ENCODE results near the gene NCOA1. TPM values are rescaled to one million over a fixed set of nuclear protein-coding genes. Genes with fewer than 3 reads are reported as not detected.
"Not testable (repeated sequence)": the region's sequence is repeated elsewhere in the genome, so short reads cannot be mapped to it uniquely, and the experiment has no call there.

Gene NCOA1
- polyA plus RNA-seq, 3 donors from 2014 or later: 21.2 to 35.0 (median 25.6) TPM

GRCh38 chr2:24463271-24463670, 27.8 kb upstream of the NCOA1 start:
- H3K4me3 Mint-ChIP-seq: peak overlapping the region in 2 of 5 donors; percentile 7 to 27
- H3K9me3 Mint-ChIP-seq: no peaks in the 10 kb centered on the region
- peaks cover 17 to 18% of the 10 kb centered on the region in 2 donors for H3K4me1 Mint-ChIP-seq
- peaks cover 0 to 6% (median 0%) of the 10 kb centered on the region in 3 donors for H3K36me3 Mint-ChIP-seq
- peak overlapping the region in 1 of 6 donors; percentile 40 for H3K27ac Mint-ChIP-seq
- no peak for DNase-seq
- H3K27me3 Mint-ChIP-seq (ENCODE audit: low read depth in 3 of 3): peaks cover 0 to 5% (median 0%) of the 10 kb centered on the region in 3 donors

DNA sequence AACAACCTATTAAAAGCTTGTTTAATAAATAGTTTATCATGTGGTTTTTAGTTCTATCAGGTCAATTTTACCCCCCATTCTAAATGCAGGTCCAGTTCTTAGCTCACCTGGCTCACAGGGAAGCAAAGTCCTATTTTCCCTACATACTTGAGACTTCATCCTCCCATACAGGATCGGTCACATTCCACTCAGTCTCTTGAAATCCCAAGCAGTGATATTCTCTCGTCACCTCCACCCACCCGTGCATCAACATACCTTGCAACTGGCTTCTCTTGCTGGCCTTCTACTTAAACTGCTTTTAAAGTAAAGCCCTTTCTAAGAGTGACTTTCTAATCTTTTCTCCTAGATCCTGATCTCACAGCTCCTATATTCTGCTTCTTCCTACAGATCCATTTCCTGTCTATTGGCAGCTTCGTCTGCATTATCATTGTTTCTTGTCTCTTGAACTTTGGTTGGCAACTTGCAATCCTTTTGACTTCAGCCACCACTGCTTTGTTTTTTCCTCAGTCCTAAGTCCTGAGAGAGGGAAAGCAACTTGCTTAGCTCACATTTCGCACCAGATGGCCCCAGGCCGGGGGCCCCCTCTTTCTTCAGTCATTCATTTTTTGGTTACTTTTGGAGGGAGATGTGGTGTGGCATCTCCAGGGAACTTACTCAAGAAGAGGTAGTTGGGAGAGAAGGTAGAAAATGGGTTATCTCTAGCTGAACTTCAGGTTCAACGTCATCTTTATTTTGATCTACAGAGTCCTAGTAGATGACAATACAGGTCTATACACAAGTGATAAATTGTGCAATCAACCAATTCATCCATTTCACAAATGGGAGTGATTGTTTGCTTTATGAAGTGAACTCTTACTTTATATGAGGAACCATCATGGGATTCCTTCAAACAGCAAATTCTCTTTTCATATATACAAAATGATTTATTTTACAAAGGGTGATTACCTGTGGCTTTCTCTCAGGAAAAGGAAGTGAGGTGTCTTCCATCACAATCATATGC, 23.9 kb upstream of the NCOA1 start:
- H3K27me3 Mint-ChIP-seq (ENCODE audit: low read depth in 3 of 3): peaks cover 0 to 4% (median 0%) of the 10 kb centered on the region in 3 donors
- no peaks in the 10 kb centered on the region for H3K9me3 Mint-ChIP-seq
- DNase-seq: no peak
- H3K4me3 Mint-ChIP-seq: no peak overlapping the region
- peaks cover 7 to 9% of the 10 kb centered on the region in 2 donors for H3K4me1 Mint-ChIP-seq
- H3K27ac Mint-ChIP-seq: no peak overlapping the region
- peaks cover 0 to 6% (median 0%) of the 10 kb centered on the region in 3 donors for H3K36me3 Mint-ChIP-seq

DNA sequence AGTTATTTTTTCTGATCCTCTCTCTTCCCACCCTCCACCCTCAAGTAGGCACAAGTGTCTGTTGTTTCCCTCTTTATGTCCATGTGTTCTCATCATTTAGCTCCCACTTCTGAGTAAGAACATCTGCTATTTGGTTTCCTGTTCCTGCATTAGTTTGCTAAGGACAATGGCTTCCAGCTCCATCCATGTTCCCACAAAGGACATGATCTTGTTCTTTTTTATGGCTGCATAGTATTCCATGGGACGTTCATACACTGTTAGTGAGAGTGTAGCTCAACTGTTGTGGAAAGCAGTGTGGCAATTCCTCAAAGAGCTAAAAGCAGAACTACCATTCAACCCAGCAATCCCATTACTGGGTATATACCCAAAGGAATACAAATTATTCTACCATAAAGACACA, 22.6 kb upstream of the NCOA1 start:
- H3K27ac Mint-ChIP-seq; H3K36me3 Mint-ChIP-seq; H3K27me3 Mint-ChIP-seq (ENCODE audit: low read depth in 3 of 3); H3K4me3 Mint-ChIP-seq; DNase-seq; H3K9me3 Mint-ChIP-seq; H3K4me1 Mint-ChIP-seq: not testable (repeated sequence)

DNA sequence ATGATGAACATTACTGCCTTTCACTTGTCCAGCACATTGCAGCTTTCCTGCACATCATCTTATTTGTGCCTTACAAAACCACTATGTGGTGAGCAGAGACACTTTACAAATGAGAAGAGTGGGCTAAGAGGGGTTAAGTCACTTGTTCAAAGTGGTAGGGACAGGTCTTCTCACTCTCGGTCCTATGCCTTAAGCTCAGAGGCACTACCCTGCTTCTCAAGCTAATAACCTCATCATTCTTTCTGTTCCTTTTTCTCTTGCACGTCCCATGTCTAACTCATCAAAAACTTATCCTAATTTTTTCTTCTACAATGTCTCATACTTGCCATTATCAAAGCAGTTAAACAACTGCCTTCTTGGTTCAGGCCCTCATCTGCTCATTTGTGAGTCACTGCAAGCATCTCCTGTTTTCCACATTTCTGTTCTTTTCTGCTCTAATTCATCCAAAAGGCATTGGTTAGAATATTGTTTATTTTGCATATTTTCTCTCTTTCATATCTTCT, 21.9 kb upstream of the NCOA1 start:
- no peak overlapping the region for H3K27ac Mint-ChIP-seq
- no peaks in the 10 kb centered on the region for H3K9me3 Mint-ChIP-seq
- no peaks in the 10 kb centered on the region for H3K4me1 Mint-ChIP-seq
- H3K4me3 Mint-ChIP-seq: no peak overlapping the region
- H3K36me3 Mint-ChIP-seq: peaks cover 0 to 6% (median 0%) of the 10 kb centered on the region in 3 donors
- DNase-seq: no peak
- H3K27me3 Mint-ChIP-seq (ENCODE audit: low read depth in 3 of 3): peaks cover 0 to 4% (median 0%) of the 10 kb centered on the region in 3 donors

DNA sequence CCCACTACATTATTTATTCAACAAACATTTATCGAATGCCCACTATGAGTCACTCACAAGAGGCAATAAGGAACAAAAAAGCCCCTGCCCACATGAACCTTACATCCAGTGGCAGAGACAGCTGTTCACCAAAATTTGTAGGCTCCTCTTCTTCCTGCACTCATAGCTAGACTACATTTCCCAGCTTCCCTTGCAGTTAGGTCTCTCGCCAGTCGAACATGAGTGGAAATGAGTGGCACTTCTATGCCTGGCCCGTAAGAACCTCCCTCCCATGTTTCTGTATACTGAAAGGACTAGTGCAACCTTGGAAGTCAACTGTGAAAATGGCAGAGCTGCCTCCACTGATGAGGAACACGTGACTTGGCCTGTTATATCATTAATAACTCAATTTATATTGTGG, 19.4 kb upstream of the NCOA1 start:
- peaks cover 0 to 5% (median 0%) of the 10 kb centered on the region in 3 donors for H3K36me3 Mint-ChIP-seq
- H3K4me1 Mint-ChIP-seq: no peaks in the 10 kb centered on the region
- H3K27me3 Mint-ChIP-seq (ENCODE audit: low read depth in 3 of 3): peaks cover 0 to 2% (median 0%) of the 10 kb centered on the region in 3 donors
- H3K4me3 Mint-ChIP-seq: no peak overlapping the region
- no peaks in the 10 kb centered on the region for H3K9me3 Mint-ChIP-seq
- no peak overlapping the region for H3K27ac Mint-ChIP-seq
- DNase-seq: no peak

DNA sequence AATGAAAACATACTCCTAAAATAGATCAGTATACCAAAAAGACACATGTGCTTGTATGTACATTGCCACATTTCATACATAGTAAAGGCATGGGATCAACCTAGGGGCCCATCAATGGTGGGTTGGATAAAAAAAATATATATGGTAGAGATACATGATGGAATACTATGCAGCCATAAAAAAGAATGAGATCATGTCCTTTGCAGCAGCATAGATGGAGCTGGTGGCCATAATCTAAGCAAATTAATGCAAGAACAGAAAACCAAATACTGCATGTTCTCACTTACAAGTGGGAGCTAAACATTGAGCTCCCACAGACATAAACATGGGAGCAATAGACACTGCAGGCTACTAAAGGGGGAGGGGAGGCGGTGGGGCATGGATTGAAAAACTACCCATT, 18.6 kb upstream of the NCOA1 start:
- H3K27me3 Mint-ChIP-seq (ENCODE audit: low read depth in 3 of 3): peaks cover 0 to 2% (median 0%) of the 10 kb centered on the region in 3 donors
- no peaks in the 10 kb centered on the region for H3K9me3 Mint-ChIP-seq
- H3K27ac Mint-ChIP-seq: no peak overlapping the region
- no peak overlapping the region for H3K4me3 Mint-ChIP-seq
- no peak for DNase-seq
- no peaks in the 10 kb centered on the region for H3K36me3 Mint-ChIP-seq
- H3K4me1 Mint-ChIP-seq: no peaks in the 10 kb centered on the region

DNA sequence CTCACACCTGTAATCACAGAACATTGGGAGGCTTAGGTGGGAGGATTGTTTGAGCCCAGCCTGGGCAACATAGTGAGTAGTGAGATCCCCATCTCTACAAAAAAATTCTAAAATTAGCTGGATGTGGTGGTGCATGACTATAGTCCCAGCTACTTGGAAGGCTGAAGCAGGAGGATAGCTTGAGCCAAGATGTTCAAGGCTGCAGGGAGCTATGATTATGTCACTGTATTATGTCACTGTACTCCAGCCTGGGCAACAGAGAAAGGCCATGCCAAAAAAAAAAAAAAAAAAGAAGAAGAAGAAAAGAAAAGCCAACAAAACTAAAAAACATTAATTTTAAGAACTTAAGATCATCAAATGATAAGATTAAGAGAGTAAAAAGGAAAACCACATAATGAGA, 17.4 kb upstream of the NCOA1 start:
- Mint-ChIP-seq H3K27ac (no peak overlapping the region), H3K4me1 (no peaks in the 10 kb centered on the region), H3K27me3 (ENCODE audit: low read depth in 3 of 3) (peaks cover 0 to 4% (median 0%) of the 10 kb centered on the region in 3 donors), H3K36me3 (no peaks in the 10 kb centered on the region), H3K4me3 (no peak overlapping the region), H3K9me3 (no peaks in the 10 kb centered on the region)
- no peak for DNase-seq

DNA sequence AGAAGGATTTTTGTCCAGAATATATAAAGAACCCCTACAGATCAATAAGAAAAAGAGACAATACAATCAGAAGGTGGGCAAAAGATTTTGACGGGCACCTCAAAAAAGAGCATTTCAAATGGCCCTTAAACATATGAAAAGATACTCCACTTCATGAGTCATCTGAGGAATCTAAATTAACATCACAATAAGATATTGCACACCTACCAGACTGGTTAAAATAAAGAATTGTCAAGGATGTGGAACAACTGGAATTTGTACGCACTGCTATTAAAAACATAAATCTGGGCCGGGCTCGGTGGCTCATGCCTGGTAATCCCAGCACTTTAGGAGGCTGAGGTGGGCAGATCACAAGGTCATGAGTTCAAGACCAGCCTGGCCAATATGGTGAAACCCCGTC, 17.0 kb upstream of the NCOA1 start:
- H3K27me3 Mint-ChIP-seq (ENCODE audit: low read depth in 3 of 3): peaks cover 0 to 4% (median 0%) of the 10 kb centered on the region in 3 donors
- no peaks in the 10 kb centered on the region for H3K36me3 Mint-ChIP-seq
- no peak for DNase-seq
- H3K4me3 Mint-ChIP-seq: no peak overlapping the region
- no peaks in the 10 kb centered on the region for H3K9me3 Mint-ChIP-seq
- no peaks in the 10 kb centered on the region for H3K4me1 Mint-ChIP-seq
- no peak overlapping the region for H3K27ac Mint-ChIP-seq

- DNase-seq: no peak
- Mint-ChIP-seq H3K36me3 (no peaks in the 10 kb centered on the region), H3K27me3 (ENCODE audit: low read depth in 3 of 3) (peaks cover 0 to 5% (median 0%) of the 10 kb centered on the region in 3 donors), H3K4me3 (no peak overlapping the region), H3K27ac (no peak overlapping the region), H3K9me3 (no peaks in the 10 kb centered on the region), H3K4me1 (no peaks in the 10 kb centered on the region)
Observed at GRCh38 chr2:24477229-24477628, 13.8 kb upstream of the NCOA1 start.

DNA sequence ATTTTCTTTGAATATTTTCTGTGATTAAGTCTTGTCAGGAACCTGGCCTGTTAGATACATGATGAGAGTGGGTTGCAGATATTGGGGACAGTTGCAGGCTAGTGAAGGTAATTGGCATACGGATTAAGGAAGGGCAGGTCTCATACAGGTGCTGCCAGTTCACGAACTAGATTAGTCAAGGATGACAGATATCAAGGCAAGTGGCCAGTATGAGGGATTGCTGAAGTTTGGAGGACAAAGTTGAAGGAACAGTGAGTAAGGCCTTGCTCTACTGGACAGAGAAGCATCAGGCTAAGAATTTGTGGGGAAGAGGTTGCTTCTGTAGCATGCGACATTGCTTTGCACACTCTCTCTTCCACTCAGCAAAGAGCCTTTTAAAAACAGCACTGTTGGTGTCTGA, 12.8 kb upstream of the NCOA1 start:
- no peak overlapping the region for H3K4me3 Mint-ChIP-seq
- no peak overlapping the region for H3K27ac Mint-ChIP-seq
- H3K36me3 Mint-ChIP-seq: no peaks in the 10 kb centered on the region
- no peak for DNase-seq
- H3K9me3 Mint-ChIP-seq: no peaks in the 10 kb centered on the region
- no peaks in the 10 kb centered on the region for H3K4me1 Mint-ChIP-seq
- peaks cover 0 to 5% (median 0%) of the 10 kb centered on the region in 3 donors for H3K27me3 Mint-ChIP-seq (ENCODE audit: low read depth in 3 of 3)

GRCh38 chr2:24480245-24480644, 10.8 kb upstream of the NCOA1 start:
- DNase-seq: no peak
- Mint-ChIP-seq H3K27me3 (ENCODE audit: low read depth in 3 of 3) (peaks cover 0 to 5% (median 2%) of the 10 kb centered on the region in 3 donors), H3K4me1 (peaks cover 0 to under 1% of the 10 kb centered on the region in 2 donors), H3K9me3 (no peaks in the 10 kb centered on the region), H3K36me3 (peaks cover 0 to 4% (median 0%) of the 10 kb centered on the region in 3 donors), H3K27ac (no peak overlapping the region), H3K4me3 (no peak overlapping the region)

DNA sequence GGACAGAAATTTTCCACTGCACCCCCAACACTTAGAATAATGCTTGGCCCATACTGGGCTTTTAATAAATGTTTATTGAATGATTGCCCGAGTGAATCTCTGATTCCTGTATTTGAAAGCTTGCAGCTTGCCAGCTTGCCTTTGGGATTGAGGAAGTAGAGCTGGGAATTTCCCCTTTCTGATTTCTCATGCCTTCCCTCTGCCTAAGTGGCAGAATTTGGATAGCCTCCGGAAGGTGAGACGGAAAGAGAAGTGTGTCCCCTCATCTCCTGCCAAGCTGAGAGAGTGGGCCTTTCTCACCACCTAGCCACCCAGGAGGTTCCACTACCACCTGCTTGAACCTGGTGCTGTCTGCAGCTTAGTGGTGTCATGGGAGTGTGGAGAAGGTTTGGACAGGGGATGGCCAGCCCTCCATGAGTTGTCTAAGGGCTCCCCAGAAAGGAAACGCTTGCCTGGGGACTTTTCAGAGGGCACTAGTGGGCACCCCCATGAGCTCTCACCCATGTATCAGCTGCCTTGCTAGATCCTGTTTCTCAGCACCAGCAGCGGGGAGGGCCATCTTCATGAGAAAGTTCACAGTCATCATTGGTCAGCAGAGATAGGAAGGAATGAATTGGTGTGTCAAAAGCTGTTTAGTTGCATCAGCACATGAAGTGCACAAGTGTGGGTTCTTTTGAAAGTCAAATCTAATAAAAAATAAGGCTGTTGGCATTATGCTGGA, 8.6 kb upstream of the NCOA1 start:
- H3K9me3 Mint-ChIP-seq: no peaks in the 10 kb centered on the region
- H3K27ac Mint-ChIP-seq: no peak overlapping the region
- H3K36me3 Mint-ChIP-seq: peaks cover 0 to 4% (median 0%) of the 10 kb centered on the region in 3 donors
- no peak overlapping the region for H3K4me3 Mint-ChIP-seq
- peaks cover 0 to 5% (median 2%) of the 10 kb centered on the region in 3 donors for H3K27me3 Mint-ChIP-seq (ENCODE audit: low read depth in 3 of 3)
- peaks cover 0 to 6% of the 10 kb centered on the region in 2 donors for H3K4me1 Mint-ChIP-seq
- DNase-seq: no peak

DNA sequence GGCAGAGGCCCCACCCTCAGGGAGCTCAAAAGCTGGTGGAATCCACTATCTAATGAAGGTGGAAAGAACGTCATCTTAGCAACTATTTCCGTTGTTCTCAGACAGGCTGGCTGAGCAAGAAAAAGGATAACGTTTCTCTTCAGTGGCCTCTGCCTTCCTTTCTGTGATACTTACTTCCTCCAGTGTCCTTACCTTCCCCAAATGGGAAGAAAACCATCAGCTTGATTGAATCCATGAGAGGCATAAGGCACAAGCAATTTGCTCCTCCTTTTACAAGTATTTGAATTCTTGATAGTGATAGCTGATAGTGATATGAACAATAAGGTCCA, 8.1 kb upstream of the NCOA1 start:
- no peak overlapping the region for H3K27ac Mint-ChIP-seq
- peaks cover 0 to 4% (median 0%) of the 10 kb centered on the region in 3 donors for H3K36me3 Mint-ChIP-seq
- no peak for DNase-seq

DNA sequence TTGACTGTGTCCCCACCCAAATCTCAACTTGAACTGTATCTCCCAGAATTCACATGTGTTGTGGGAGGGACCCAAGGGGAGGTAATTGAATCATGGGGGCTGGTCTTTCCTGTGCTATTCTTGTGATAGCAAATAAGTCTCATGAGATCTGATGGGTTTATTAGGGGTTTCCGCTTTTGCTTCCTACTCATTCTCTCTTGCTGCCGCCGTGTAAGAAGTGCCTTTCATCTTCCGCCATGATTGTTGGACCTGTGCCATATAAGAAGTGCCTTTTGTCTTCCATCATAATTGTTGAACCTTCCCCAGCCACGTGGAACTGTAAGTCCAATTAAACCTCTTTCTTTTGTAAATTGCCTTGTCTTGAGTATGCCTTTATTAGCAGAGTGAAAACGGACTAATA, 6.4 kb upstream of the NCOA1 start:
- H3K27me3 Mint-ChIP-seq (ENCODE audit: low read depth in 3 of 3); H3K9me3 Mint-ChIP-seq; DNase-seq; H3K27ac Mint-ChIP-seq; H3K4me3 Mint-ChIP-seq; H3K36me3 Mint-ChIP-seq: not testable (repeated sequence)
- H3K4me1 Mint-ChIP-seq: peaks cover 7 to 20% of the 10 kb centered on the region in 2 donors

More for the DNA sequence above, 8.1 kb upstream of the NCOA1 start:
- no peak overlapping the region for H3K4me3 Mint-ChIP-seq
- peaks cover 0 to 5% (median 2%) of the 10 kb centered on the region in 3 donors for H3K27me3 Mint-ChIP-seq (ENCODE audit: low read depth in 3 of 3)
- H3K4me1 Mint-ChIP-seq: peaks cover 0 to 6% of the 10 kb centered on the region in 2 donors
- no peaks in the 10 kb centered on the region for H3K9me3 Mint-ChIP-seq
